Duodenal mucosa (tissue), 2 donors: ENCODE results near the gene PARD3B.
"Not testable (repeated sequence)": the region's sequence is repeated elsewhere in the genome, so short reads cannot be mapped to it uniquely, and the experiment has no call there.

ENCODE experiments used
- H3K27ac ChIP-seq: one replicate; pipeline ENCODE4 v1.7.0; 2013; ENCODE audit warnings: low read depth, low read length
- H3K27me3 ChIP-seq, 2 donors: one replicate each; pipeline ENCODE4 v1.7.0; 2013; ENCODE audit warnings: low read length in 2 of 2, control low read depth in 1 of 2; ENCODE audit not compliant: insufficient read depth in 2 of 2, control insufficient read depth in 1 of 2
- H3K36me3 ChIP-seq, 2 donors: one replicate each; pipeline ENCODE4 v1.7.0; 2013; ENCODE audit warnings: low read length in 2 of 2, control low read depth in 1 of 2; ENCODE audit not compliant: insufficient read depth in 2 of 2, control insufficient read depth in 1 of 2
- H3K4me1 ChIP-seq, 2 donors: one replicate each; pipeline ENCODE4 v1.7.0; 2013; ENCODE audit warnings: low read length in 2 of 2, control low read depth in 1 of 2; ENCODE audit not compliant: insufficient read depth in 2 of 2, control insufficient read depth in 1 of 2
- H3K4me3 ChIP-seq, 2 donors: one replicate each; pipeline ENCODE4 v1.7.0; 2013; ENCODE audit warnings: low read length in 2 of 2, low read depth in 1 of 2
- H3K9ac ChIP-seq, 2 donors: one replicate each; pipeline ENCODE4 v1.7.0; 2013; ENCODE audit warnings: low read length in 2 of 2, low read depth in 1 of 2
- H3K9me3 ChIP-seq, 2 donors: one replicate each; pipeline ENCODE4 v1.7.0; 2013; ENCODE audit warnings: low read length in 2 of 2, control low read depth in 1 of 2; ENCODE audit not compliant: control insufficient read depth in 1 of 2

PARD3B gene

GRCh38 chr2:205216092-205216491, 670.8 kb downstream of the PARD3B start:
- H3K27me3 ChIP-seq, result no peaks in the 10 kb centered on the region
- H3K4me1 ChIP-seq, result no peaks in the 10 kb centered on the region
- H3K36me3 ChIP-seq, result no peaks in the 10 kb centered on the region
- H3K9ac ChIP-seq, result no peak overlapping the region
- no peak overlapping the region for H3K27ac ChIP-seq
- no peak overlapping the region for H3K4me3 ChIP-seq
- no peaks in the 10 kb centered on the region for H3K9me3 ChIP-seq

- H3K36me3 ChIP-seq, result no peaks in the 10 kb centered on the region
- no peaks in the 10 kb centered on the region for H3K27me3 ChIP-seq
- H3K4me1 ChIP-seq, result no peaks in the 10 kb centered on the region
- H3K27ac ChIP-seq, result no peak overlapping the region
- no peak overlapping the region for H3K4me3 ChIP-seq
- no peak overlapping the region for H3K9ac ChIP-seq
- H3K9me3 ChIP-seq, result no peaks in the 10 kb centered on the region
These were observed 671.3 kb downstream of the PARD3B start for GRCh38 chr2:205216580-205216979.

- H3K4me3 ChIP-seq, result no peak overlapping the region
- no peaks in the 10 kb centered on the region for H3K9me3 ChIP-seq
- no peak overlapping the region for H3K27ac ChIP-seq
- no peak overlapping the region for H3K9ac ChIP-seq
- no peaks in the 10 kb centered on the region for H3K36me3 ChIP-seq
- H3K27me3 ChIP-seq, result no peaks in the 10 kb centered on the region
- no peaks in the 10 kb centered on the region for H3K4me1 ChIP-seq
These were observed 671.7 kb downstream of the PARD3B start for GRCh38 chr2:205217004-205217403.

GRCh38 chr2:205218056-205218455, 672.8 kb downstream of the PARD3B start:
- no peak overlapping the region for H3K27ac ChIP-seq
- H3K27me3 ChIP-seq, result no peaks in the 10 kb centered on the region
- no peaks in the 10 kb centered on the region for H3K9me3 ChIP-seq
- H3K36me3 ChIP-seq, result no peaks in the 10 kb centered on the region
- H3K4me3 ChIP-seq, result no peak overlapping the region
- H3K9ac ChIP-seq, result no peak overlapping the region
- no peaks in the 10 kb centered on the region for H3K4me1 ChIP-seq

- H3K36me3 ChIP-seq, H3K9me3 ChIP-seq: not testable (repeated sequence)
These were observed 673.5 kb downstream of the PARD3B start for GRCh38 chr2:205218816-205219215.

GRCh38 chr2:205220559-205220958, 675.3 kb downstream of the PARD3B start:
- no peak overlapping the region for H3K4me3 ChIP-seq
- H3K4me1 ChIP-seq, result no peaks in the 10 kb centered on the region
- no peaks in the 10 kb centered on the region for H3K9me3 ChIP-seq
- no peaks in the 10 kb centered on the region for H3K36me3 ChIP-seq
- no peaks in the 10 kb centered on the region for H3K27me3 ChIP-seq
- H3K9ac ChIP-seq, result no peak overlapping the region
- H3K27ac ChIP-seq, result no peak overlapping the region

More at GRCh38 chr2:205218816-205219215, 673.5 kb downstream of the PARD3B start:
- not testable (repeated sequence) for H3K27me3 ChIP-seq, H3K4me1 ChIP-seq, H3K4me3 ChIP-seq, H3K27ac ChIP-seq, H3K9ac ChIP-seq

GRCh38 chr2:205232086-205232485, 686.8 kb downstream of the PARD3B start:
- no peaks in the 10 kb centered on the region for H3K27me3 ChIP-seq
- H3K27ac ChIP-seq, result no peak overlapping the region
- no peak overlapping the region for H3K9ac ChIP-seq
- no peak overlapping the region for H3K4me3 ChIP-seq
- peaks cover 0 to 4% of the 10 kb centered on the region in 2 donors for H3K9me3 ChIP-seq
- no peaks in the 10 kb centered on the region for H3K4me1 ChIP-seq
- peaks cover 0 to 6% of the 10 kb centered on the region in 2 donors for H3K36me3 ChIP-seq

GRCh38 chr2:205235434-205235833, 690.2 kb downstream of the PARD3B start:
- no peaks in the 10 kb centered on the region for H3K9me3 ChIP-seq

GRCh38 chr2:205237524-205237923, 692.2 kb downstream of the PARD3B start:
- Histone ChIP-seq H3K4me3 (no peak overlapping the region), H3K9me3 (no peaks in the 10 kb centered on the region), H3K27ac (no peak overlapping the region), H3K27me3 (no peaks in the 10 kb centered on the region), H3K9ac (no peak overlapping the region), H3K4me1 (no peaks in the 10 kb centered on the region), H3K36me3 (no peaks in the 10 kb centered on the region)

More at GRCh38 chr2:205235434-205235833, 690.2 kb downstream of the PARD3B start:
- H3K27ac ChIP-seq, result no peak overlapping the region
- H3K36me3 ChIP-seq, result peaks cover 0 to 3% of the 10 kb centered on the region in 2 donors
- H3K4me1 ChIP-seq, result no peaks in the 10 kb centered on the region
- no peaks in the 10 kb centered on the region for H3K27me3 ChIP-seq
- H3K4me3 ChIP-seq, result no peak overlapping the region
- H3K9ac ChIP-seq, result no peak overlapping the region

- Histone ChIP-seq H3K9ac (no peak overlapping the region), H3K4me3 (no peak overlapping the region), H3K4me1 (no peaks in the 10 kb centered on the region), H3K27ac (no peak overlapping the region), H3K27me3 (no peaks in the 10 kb centered on the region), H3K9me3 (no peaks in the 10 kb centered on the region), H3K36me3 (no peaks in the 10 kb centered on the region)
These were observed 699.7 kb downstream of the PARD3B start for GRCh38 chr2:205245001-205245400.

GRCh38 chr2:205245652-205246051, 700.4 kb downstream of the PARD3B start:
- Histone ChIP-seq H3K4me1 (no peaks in the 10 kb centered on the region), H3K4me3 (no peak overlapping the region), H3K9ac (no peak overlapping the region), H3K36me3 (no peaks in the 10 kb centered on the region), H3K27ac (no peak overlapping the region), H3K9me3 (no peaks in the 10 kb centered on the region), H3K27me3 (no peaks in the 10 kb centered on the region)
